Psoas muscle (tissue), 8 donors: ENCODE measurements around the gene EMILIN1. TPM values are rescaled to one million over a fixed set of nuclear protein-coding genes. Genes with fewer than 3 reads are reported as not detected.

Experiments
- ATAC-seq, 4 donors: fragments of 200-7000 bp; cut with Tn5 transposase; one replicate each; pipeline ENCODE4 v1.9.1; 2020; ENCODE audit warnings: moderate library complexity in 3 of 4, mild to moderate bottlenecking in 2 of 4
- DNase-seq, 2 donors: peaks; one replicate each; pipeline ENCODE4 v3.0.0-alpha.2; 2020
- H3K27ac ChIP-seq: fragments of 200-600 bp; one replicate; pipeline ENCODE4 v1.8.0; 2022
- H3K27me3 ChIP-seq, 3 donors: fragments of 200-600 bp in 1 of 3; one replicate each; pipeline versions ENCODE4 v1.6.1 to v1.8.0; 2013 to 2022; ENCODE audit warnings: low read length in 2 of 3, mild to moderate bottlenecking in 2 of 3, moderate library complexity in 1 of 3; ENCODE audit not compliant: insufficient read depth in 3 of 3
- H3K36me3 ChIP-seq, 2 donors: fragments of 200-600 bp in 1 of 2; one replicate each; pipeline versions ENCODE4 v1.6.1 to v1.8.0; 2013 to 2022; ENCODE audit warnings: low read depth in 1 of 2, mild to moderate bottlenecking in 1 of 2, moderate library complexity in 1 of 2; ENCODE audit not compliant: insufficient read depth in 1 of 2
- H3K4me1 ChIP-seq: fragments of 200-600 bp; one replicate; pipeline ENCODE4 v1.8.0; 2022
- H3K4me3 ChIP-seq: fragments of 200-600 bp; one replicate; pipeline ENCODE4 v1.8.0; 2022; ENCODE audit warnings: mild to moderate bottlenecking
- H3K9me3 ChIP-seq: fragments of 200-600 bp; one replicate; pipeline ENCODE4 v1.8.0; 2022
- CTCF ChIP-seq: fragments of 200-600 bp; IDR thresholded peaks from one replicate; pipeline ENCODE4 v1.8.0; 2022; ENCODE audit warnings: antibody characterized with exemption
- WGBS, 3 donors: extraction: QIAGEN DNeasy Blood & Tissue Kit; methylation state at CpG; one replicate each; pipeline versions ENCODE4 v1.1.6 to v1.1.7; 2013; 5-methylcytosine and 5-hydroxymethylcytosine counted together
- intact Hi-C, 2 donors: fragments of 100-400 bp; cut with DNase I; formaldehyde crosslinking; loops; one replicate each; pipeline versions ENCODE4 v1.11.0 to v1.14.2; 2022
- polyA plus RNA-seq, 3 donors: library from polyadenylated mRNA; stranded (reverse); fragments of 200-250 nt; gene quantifications; one replicate each; pipeline ENCODE4 v1.2.3, GENCODE V29; 2013
- total RNA-seq, 4 donors: library from RNA; stranded (reverse); fragmentation: NEBNext Ultra II Directional in 2 of 4; extraction: Animal tissue kit (Norgen Biotek cat#: 25700) in 2 of 4; gene quantifications; one replicate each; pipeline versions ENCODE4 v1.2.1 to v1.2.4, GENCODE V29; 2021 to 2023
- donor health status: healthy with polysubstance abuse.
- donor health status: DM: no; HTN: no; CAD: no; lungs with moderate emphysema.
- donor health status: Bipolar disorder and iron deficiency.
- donor health status: healthy.
- donor health status: DM: yes; HTN: yes; CAD: no.
- donor health status: DM: no; HTN: no; CAD: no.
- donor health status: DM: no; HTN: no; CAD: no.
- donor health status: DM: yes; HTN: yes; CAD: no.

Gene EMILIN1
- total and polyA plus RNA-seq, 7 donors = 4.9 to 14.3 (median 6.1) TPM

GRCh38 chr2:27051902-27052645 is 26.3 kb upstream of the EMILIN1 start:
- H3K4me3 ChIP-seq = peak overlapping the region; percentile 92
- TF ChIP-seq CTCF = no peak
- 4 to 5% (median 4%) methylated on average over 18 to 24 of the region's 24 CpGs for WGBS, 3 donors
- no peaks in the 10 kb centered on the region for H3K27me3 ChIP-seq
- H3K27ac ChIP-seq = peak overlapping the region; percentile 77
- intact Hi-C loops = loop anchor here in 1 of 2 donors (2.0 kb wide), 1 partner anchor 19 kb away; the partner anchor contains the start of gene OST4
- peak; percentile 51 to 76 for DNase-seq
- peaks cover 15% of the 10 kb centered on the region for H3K4me1 ChIP-seq
- no peak for ATAC-seq
- H3K9me3 ChIP-seq = no peaks in the 10 kb centered on the region
- H3K36me3 ChIP-seq = peaks cover 0 to 40% of the 10 kb centered on the region in 2 donors

GRCh38 chr2:27053321-27053720 is 25.1 kb upstream of the EMILIN1 start:
- Histone ChIP-seq H3K4me1 (peaks cover 15% of the 10 kb centered on the region), H3K27ac (no peak overlapping the region), H3K36me3 (peaks cover 2 to 47% of the 10 kb centered on the region in 2 donors), H3K9me3 (no peaks in the 10 kb centered on the region), H3K27me3 (no peaks in the 10 kb centered on the region), H3K4me3 (no peak overlapping the region)
- ATAC-seq (no peak), DNase-seq (no peak)
- intact Hi-C loops = loop anchor here in 1 of 2 donors (2.0 kb wide), 1 partner anchor 17 kb away; the partner anchor contains the start of gene OST4
- TF ChIP-seq CTCF = no peak
- 86 to 90% (median 88%) methylated on average over 11 of the region's 11 CpGs for WGBS, 3 donors

GRCh38 chr2:27053776-27054175 is 24.6 kb upstream of the EMILIN1 start:
- Histone ChIP-seq H3K27me3 (no peaks in the 10 kb centered on the region), H3K36me3 (peaks cover 2 to 52% of the 10 kb centered on the region in 2 donors), H3K9me3 (no peaks in the 10 kb centered on the region), H3K4me3 (no peak overlapping the region), H3K4me1 (peaks cover 15% of the 10 kb centered on the region), H3K27ac (no peak overlapping the region)
- DNase-seq (no peak), ATAC-seq (no peak)
- whole genome bisulfite sequencing, 3 donors = 84 to 91% (median 85%) methylated on average over 8 of the region's 8 CpGs
- TF ChIP-seq CTCF = no peak
- intact Hi-C loops = loop anchor here in 1 of 2 donors (2.0 kb wide), 1 partner anchor 17 kb away; the partner anchor contains the start of gene OST4

GRCh38 chr2:27054721-27055120 is 23.7 kb upstream of the EMILIN1 start:
- no peak for ATAC-seq

More at GRCh38 chr2:27054721-27055120, 23.7 kb upstream of the EMILIN1 start:
- H3K36me3 ChIP-seq = peaks cover 2 to 60% of the 10 kb centered on the region in 2 donors
- no peak for DNase-seq
- H3K4me1 ChIP-seq = peaks cover 7% of the 10 kb centered on the region
- 93 to 94% (median 94%) methylated on average over 11 of the region's 11 CpGs for whole genome bisulfite sequencing, 3 donors
- no peak overlapping the region for H3K4me3 ChIP-seq
- no peak overlapping the region for H3K27ac ChIP-seq
- H3K9me3 ChIP-seq = no peaks in the 10 kb centered on the region
- H3K27me3 ChIP-seq = no peaks in the 10 kb centered on the region
- TF ChIP-seq CTCF = no peak
- intact Hi-C loops = no loop called here
